Small intestine (tissue), 7 donors: ENCODE data around the gene GFY. TPM values are rescaled to one million over a fixed set of nuclear protein-coding genes. Genes with fewer than 3 reads are reported as not detected.
"Not testable (repeated sequence)": the region's sequence is repeated elsewhere in the genome, so short reads cannot be mapped to it uniquely, and the experiment has no call there.

Source experiments
- DNase-seq, 2 donors: peaks; one replicate each; pipeline versions ENCODE4 v3.0.0 to v3.0.0-alpha.2; 2013
- FAIRE-seq: peaks from 2 replicates; lab custom pipeline; 2012; peaks lifted over from hg19 to GRCh38; lab: Jason Lieb, UNC
- H3K27ac ChIP-seq, 3 donors: one replicate each; pipeline ENCODE4 v1.5.1; 2013; ENCODE audit warnings: low read length in 2 of 3, mild to moderate bottlenecking in 2 of 3, control low read depth in 1 of 3, inconsistent platforms in 1 of 3, low read depth in 1 of 3, moderate library complexity in 1 of 3
- H3K27me3 ChIP-seq, 3 donors: one replicate each; pipeline ENCODE4 v1.6.1; 2013; ENCODE audit warnings: low read length in 3 of 3, inconsistent platforms in 1 of 3; ENCODE audit not compliant: control insufficient read depth in 3 of 3, insufficient read depth in 3 of 3
- H3K36me3 ChIP-seq, 3 donors: one replicate each; pipeline ENCODE4 v1.6.1; 2013; ENCODE audit warnings: low read length in 3 of 3, inconsistent platforms in 1 of 3, low read depth in 1 of 3, mild to moderate bottlenecking in 1 of 3, moderate library complexity in 1 of 3; ENCODE audit not compliant: control insufficient read depth in 3 of 3, insufficient read depth in 2 of 3
- H3K4me1 ChIP-seq, 3 donors: one replicate each; pipeline ENCODE4 v1.6.1; 2013; ENCODE audit warnings: low read length in 2 of 3, inconsistent platforms in 1 of 3, low read depth in 1 of 3, mild to moderate bottlenecking in 1 of 3, moderate library complexity in 1 of 3; ENCODE audit not compliant: control insufficient read depth in 3 of 3, insufficient read depth in 2 of 3
- H3K4me3 ChIP-seq, 3 donors: one replicate each; pipeline ENCODE4 v1.5.1; 2013; ENCODE audit warnings: low read length in 3 of 3, control low read depth in 1 of 3, inconsistent platforms in 1 of 3, low read depth in 1 of 3, mild to moderate bottlenecking in 1 of 3, moderate library complexity in 1 of 3
- H3K9me3 ChIP-seq, 2 donors: one replicate each; pipeline ENCODE4 v1.6.1; 2013; ENCODE audit warnings: low read depth in 1 of 2, low read length in 1 of 2; ENCODE audit not compliant: control insufficient read depth in 2 of 2, insufficient read depth in 1 of 2
- WGBS, 3 donors: extraction: QIAGEN DNeasy Blood & Tissue Kit; methylation state at CpG; one replicate each; pipeline ENCODE4 v1.1.7; 2013; 5-methylcytosine and 5-hydroxymethylcytosine counted together
- polyA plus RNA-seq, 4 donors: library from polyadenylated mRNA; stranded (reverse) in 3 of 4; unstranded in 1 of 4; fragments of 200-250 nt in 3 of 4; fragments of 120-200 nt in 1 of 4; gene quantifications; one replicate each; pipeline versions ENCODE4 v1.2.1 to v1.2.3, GENCODE V29; 2013
- donor health status: healthy with polysubstance abuse.
- donor health status: control.
- donor health status: control.
- donor health status: Bipolar disorder and iron deficiency.
- donor health status: healthy.

The GFY gene
- polyA plus RNA-seq, 4 donors: not detected

DNA sequence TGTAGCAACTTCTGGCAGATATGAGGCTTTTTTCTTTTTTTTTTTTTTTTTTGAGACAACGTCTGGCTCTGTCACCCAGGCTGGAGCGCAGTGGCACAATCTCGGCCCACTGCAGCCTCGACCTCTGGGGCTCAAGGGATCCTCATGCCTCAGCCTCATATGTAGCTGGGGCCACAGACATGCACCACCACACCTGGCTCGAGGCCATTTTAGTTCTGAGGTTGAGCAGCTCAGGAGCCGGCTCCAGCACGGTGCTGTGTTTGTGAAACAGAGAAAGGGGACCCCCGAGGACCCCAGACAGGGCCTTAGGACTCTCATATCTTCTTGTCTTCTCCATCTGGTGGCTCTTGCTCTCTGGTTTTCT is 45.4 kb downstream of the GFY start:
- DNase-seq: no peak
- no peak for FAIRE-seq
- H3K9me3 ChIP-seq: no peaks in the 10 kb centered on the region
- peaks cover 0 to 48% (median 4%) of the 10 kb centered on the region in 3 donors for H3K36me3 ChIP-seq
- H3K4me3 ChIP-seq: no peak overlapping the region
- WGBS, 3 donors: 67 to 79% (median 71%) methylated on average over 8 of the region's 8 CpGs
- peaks cover 0 to 8% (median 0%) of the 10 kb centered on the region in 3 donors for H3K4me1 ChIP-seq
- H3K27me3 ChIP-seq: peaks cover 0 to 6% (median 0%) of the 10 kb centered on the region in 3 donors
- no peak overlapping the region for H3K27ac ChIP-seq

GRCh38 chr19:49472936-49473335 is 47.7 kb downstream of the GFY start:
- Histone ChIP-seq H3K27me3 (peaks cover 0 to 6% (median 0%) of the 10 kb centered on the region in 3 donors), H3K4me1 (peaks cover 0 to 13% (median 0%) of the 10 kb centered on the region in 3 donors), H3K4me3 (no peak overlapping the region), H3K9me3 (no peaks in the 10 kb centered on the region), H3K27ac (peak overlapping the region in 1 of 3 donors; percentile 55), H3K36me3 (peaks cover 0 to 32% (median 0%) of the 10 kb centered on the region in 3 donors)
- DNase-seq (no peak), FAIRE-seq (no peak)
- WGBS, 3 donors: 64 to 73% (median 71%) methylated on average over 9 of the region's 9 CpGs

GRCh38 chr19:49473501-49473867 is 48.3 kb downstream of the GFY start:
- peaks cover 0 to 13% (median 0%) of the 10 kb centered on the region in 3 donors for H3K4me1 ChIP-seq
- H3K36me3 ChIP-seq: peaks cover 0 to 26% (median 0%) of the 10 kb centered on the region in 3 donors
- H3K4me3 ChIP-seq: peak overlapping the region in 1 of 3 donors; percentile 73
- not testable (repeated sequence) for FAIRE-seq, H3K27me3 ChIP-seq, DNase-seq, H3K9me3 ChIP-seq
- peak overlapping the region in 2 of 3 donors; percentile 52 to 77 for H3K27ac ChIP-seq
- 55 to 66% (median 56%) methylated on average over 9 of the region's 9 CpGs for WGBS, 3 donors

- Histone ChIP-seq H3K9me3 (no peaks in the 10 kb centered on the region), H3K27me3 (peaks cover 0 to 6% (median 0%) of the 10 kb centered on the region in 3 donors), H3K36me3 (peaks cover 0 to 21% (median 0%) of the 10 kb centered on the region in 3 donors), H3K4me3 (peak within 1 kb of the TSS; percentile 38 to 73 (median 69)), H3K4me1 (peaks cover 0 to 13% (median 0%) of the 10 kb centered on the region in 3 donors), H3K27ac (peak within 1 kb of the TSS; percentile 33 to 77 (median 71))
- peak; percentile 90 to 92 for DNase-seq
- FAIRE-seq: no peak
- WGBS, 3 donors: 0 to 1% (median 1%) methylated on average over 19 to 33 of the region's 33 CpGs
These were observed 48.8 kb downstream of the GFY start, which contains the start of gene FLT3LG for GRCh38 chr19:49473868-49474541. FLT3LG (plus strand) TSS chr19:49474215; CDS start chr19:49474640, 425 bp downstream.

DNA sequence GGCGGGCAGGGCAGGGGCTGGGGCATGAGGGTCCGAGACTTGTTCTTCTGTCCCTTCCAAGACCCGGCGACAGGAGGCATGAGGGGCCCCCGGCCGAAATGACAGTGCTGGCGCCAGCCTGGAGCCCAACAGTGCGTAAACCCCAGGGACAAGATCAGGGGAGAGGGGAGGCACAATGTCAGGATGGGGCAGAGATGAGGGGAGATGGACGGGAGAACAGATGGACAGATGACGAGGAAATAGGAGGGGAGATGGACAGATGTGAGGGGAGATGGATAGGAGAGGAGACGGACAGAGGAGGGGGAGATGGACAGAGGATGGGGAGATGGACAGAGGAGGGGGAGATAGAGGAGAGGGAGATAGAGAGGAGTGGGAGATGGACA is 49.3 kb downstream of the GFY start:
- H3K27ac ChIP-seq: peak overlapping the region; percentile 33 to 77 (median 71)

DNA sequence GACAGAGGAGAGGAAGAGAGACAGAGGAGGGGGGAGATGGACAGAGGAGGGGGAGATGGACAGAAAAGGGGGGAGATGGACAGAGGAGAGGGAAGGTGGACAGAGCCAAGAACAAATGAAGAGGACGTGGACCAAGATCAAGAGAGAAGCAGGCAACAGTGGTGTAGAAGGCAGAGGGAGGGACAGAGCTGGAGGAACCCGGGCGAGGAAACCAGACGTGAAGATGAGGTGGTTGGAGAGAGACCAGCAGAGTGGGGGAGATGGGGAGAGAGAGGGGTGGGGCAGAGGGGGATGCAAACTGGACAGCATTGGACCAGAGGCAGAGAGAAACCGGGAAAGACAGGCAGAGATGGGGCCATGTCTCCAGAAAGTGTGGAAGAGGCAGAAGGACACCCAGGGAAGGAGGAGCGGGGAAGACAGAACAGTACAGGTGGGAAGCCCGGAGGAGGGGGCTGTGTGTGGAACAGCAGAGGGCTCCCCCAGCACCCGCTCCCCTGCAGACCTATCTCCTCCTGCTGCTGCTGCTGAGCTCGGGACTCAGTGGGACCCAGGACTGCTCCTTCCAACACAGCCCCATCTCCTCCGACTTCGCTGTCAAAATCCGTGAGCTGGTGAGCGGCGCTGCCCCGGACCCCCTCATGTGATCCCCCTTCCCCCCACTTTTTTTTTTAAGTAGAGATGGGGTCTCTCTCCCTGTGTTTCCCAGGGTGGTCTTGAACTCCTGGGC is 50.2 kb downstream of the GFY start:
- DNase-seq (no peak), FAIRE-seq (no peak)
- WGBS, 3 donors: 57 to 78% (median 61%) methylated on average over 15 of the region's 15 CpGs
- Histone ChIP-seq H3K27me3 (peaks cover 0 to 6% (median 0%) of the 10 kb centered on the region in 3 donors), H3K27ac (peak overlapping the region; percentile 33 to 77 (median 71)), H3K4me1 (peaks cover 0 to 13% (median 0%) of the 10 kb centered on the region in 3 donors), H3K4me3 (peak overlapping the region in 2 of 3 donors; percentile 38 to 73), H3K9me3 (no peaks in the 10 kb centered on the region), H3K36me3 (peaks cover 0 to 13% (median 0%) of the 10 kb centered on the region in 3 donors)

More for the DNA sequence above, 49.3 kb downstream of the GFY start:
- DNase-seq: no peak
- Histone ChIP-seq H3K4me3 (peak overlapping the region; percentile 38 to 73 (median 69)), H3K4me1 (peaks cover 0 to 13% (median 0%) of the 10 kb centered on the region in 3 donors), H3K36me3 (peaks cover 0 to 18% (median 0%) of the 10 kb centered on the region in 3 donors), H3K27me3 (peaks cover 0 to 6% (median 0%) of the 10 kb centered on the region in 3 donors), H3K9me3 (no peaks in the 10 kb centered on the region)
- no peak for FAIRE-seq
- WGBS, 3 donors: 6 to 12% (median 7%) methylated on average over 11 of the region's 11 CpGs

DNA sequence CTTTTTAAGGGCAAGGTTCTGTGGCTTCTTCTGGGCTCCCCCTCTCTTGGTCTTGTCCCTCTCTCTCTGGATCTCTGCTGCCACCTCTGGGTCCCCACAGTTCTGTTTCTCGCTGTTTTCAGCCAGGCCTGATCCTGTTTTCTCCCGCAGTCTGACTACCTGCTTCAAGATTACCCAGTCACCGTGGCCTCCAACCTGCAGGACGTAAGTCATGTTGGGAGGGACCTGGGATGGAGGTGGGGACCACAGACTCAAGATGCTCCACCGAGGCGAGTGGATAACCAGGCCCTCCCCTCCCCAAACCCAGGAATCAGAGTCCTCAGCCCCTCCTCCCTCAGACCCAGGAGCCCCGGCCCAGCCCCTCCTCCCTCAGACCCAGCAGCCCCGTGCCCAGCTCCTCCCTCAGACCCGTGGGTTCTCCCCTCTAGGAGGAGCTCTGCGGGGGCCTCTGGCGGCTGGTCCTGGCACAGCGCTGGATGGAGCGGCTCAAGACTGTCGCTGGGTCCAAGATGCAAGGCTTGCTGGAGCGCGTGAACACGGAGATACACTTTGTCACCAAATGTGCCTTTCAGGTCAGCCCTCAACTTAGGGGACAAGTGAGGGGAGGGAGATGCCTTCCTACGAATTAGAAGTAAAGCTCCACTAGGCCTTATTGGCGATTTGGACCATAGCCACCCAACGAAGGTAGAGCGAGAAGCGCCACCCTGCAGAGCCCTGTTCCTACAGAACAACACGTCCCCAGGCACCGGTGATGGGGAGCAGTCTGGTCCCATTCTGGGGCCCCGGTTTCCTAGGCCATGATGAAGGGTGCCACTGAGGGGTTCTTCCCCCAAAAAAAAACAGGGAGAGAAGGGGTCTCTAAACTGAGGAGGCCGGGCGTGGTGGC is 51.0 kb downstream of the GFY start:
- DNase-seq (peak in 1 of 2 donors; percentile 74), FAIRE-seq (no peak)
- Histone ChIP-seq H3K4me3 (no peak overlapping the region), H3K27me3 (peaks cover 0 to 6% (median 0%) of the 10 kb centered on the region in 3 donors), H3K4me1 (peaks cover 0 to 13% (median 0%) of the 10 kb centered on the region in 3 donors), H3K9me3 (no peaks in the 10 kb centered on the region), H3K27ac (peak overlapping the region in 2 of 3 donors; percentile 38 to 43), H3K36me3 (peaks cover 0 to 6% (median 0%) of the 10 kb centered on the region in 3 donors)
- WGBS, 3 donors: 43 to 63% (median 59%) methylated on average over 27 of the region's 27 CpGs
